ENCODE results near the gene MPDZ. TPM values are rescaled to one million over a fixed set of nuclear protein-coding genes. Genes with fewer than 3 reads are reported as not detected.

MPDZ gene
- total and polyA plus RNA-seq, 2 experiments from 2014 or later = 33.0 to 43.1 TPM

DNA sequence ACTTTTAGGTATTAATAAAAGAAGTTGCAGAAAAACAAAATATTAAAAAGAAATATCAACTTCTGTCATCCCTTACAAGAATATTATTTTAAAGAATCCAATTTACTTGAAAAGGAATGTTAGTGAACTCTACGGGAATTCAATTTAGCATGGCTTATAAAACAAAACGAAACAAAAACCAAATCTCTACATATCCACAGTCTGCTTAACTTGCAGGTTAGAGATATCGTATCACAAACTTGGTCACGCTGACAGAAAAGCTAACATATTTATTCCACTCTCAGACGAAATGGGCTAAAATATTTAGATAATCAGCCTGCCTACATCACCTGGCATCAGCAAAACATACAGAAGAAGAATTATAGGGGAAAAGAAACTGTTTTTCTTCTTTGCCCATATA lies 92.7 kb downstream of the MPDZ start:
- no peak overlapping the region for H3K27ac Mint-ChIP-seq
- no peaks in the 10 kb centered on the region for H4K20me1 ChIP-seq (replicated peaks; ENCODE audit: insufficient read depth)
- no peaks in the 10 kb centered on the region for H3F3A ChIP-seq (replicated peaks; ENCODE audit: low read depth)
- DNase-seq (ENCODE audit: low spot score) (no peak), ATAC-seq (no peak)
- H3K79me2 ChIP-seq (replicated peaks; ENCODE audit: insufficient read depth) = no peaks in the 10 kb centered on the region
- no peak for TF ChIP-seq ZNF331 (CRISPR knock-in tag; IDR thresholded peaks at IDR 0.05; ENCODE audit: low read depth)
- TF ChIP-seq ZNF114 (CRISPR knock-in tag; IDR thresholded peaks at IDR 0.05) = no peak
- TF ChIP-seq EZH2phosphoT487 (IDR thresholded peaks at IDR 0.05; ENCODE audit: unreplicated experiment) = no peak
- TF ChIP-seq, protein P1, sequence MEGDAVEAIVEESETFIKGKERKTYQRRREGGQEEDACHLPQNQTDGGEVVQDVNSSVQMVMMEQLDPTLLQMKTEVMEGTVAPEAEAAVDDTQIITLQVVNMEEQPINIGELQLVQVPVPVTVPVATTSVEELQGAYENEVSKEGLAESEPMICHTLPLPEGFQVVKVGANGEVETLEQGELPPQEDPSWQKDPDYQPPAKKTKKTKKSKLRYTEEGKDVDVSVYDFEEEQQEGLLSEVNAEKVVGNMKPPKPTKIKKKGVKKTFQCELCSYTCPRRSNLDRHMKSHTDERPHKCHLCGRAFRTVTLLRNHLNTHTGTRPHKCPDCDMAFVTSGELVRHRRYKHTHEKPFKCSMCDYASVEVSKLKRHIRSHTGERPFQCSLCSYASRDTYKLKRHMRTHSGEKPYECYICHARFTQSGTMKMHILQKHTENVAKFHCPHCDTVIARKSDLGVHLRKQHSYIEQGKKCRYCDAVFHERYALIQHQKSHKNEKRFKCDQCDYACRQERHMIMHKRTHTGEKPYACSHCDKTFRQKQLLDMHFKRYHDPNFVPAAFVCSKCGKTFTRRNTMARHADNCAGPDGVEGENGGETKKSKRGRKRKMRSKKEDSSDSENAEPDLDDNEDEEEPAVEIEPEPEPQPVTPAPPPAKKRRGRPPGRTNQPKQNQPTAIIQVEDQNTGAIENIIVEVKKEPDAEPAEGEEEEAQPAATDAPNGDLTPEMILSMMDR (conservative IDR thresholded peaks at IDR 0.05; ENCODE audit: low read depth in 2 of 2) = no peak
- TF ChIP-seq, protein P2, sequence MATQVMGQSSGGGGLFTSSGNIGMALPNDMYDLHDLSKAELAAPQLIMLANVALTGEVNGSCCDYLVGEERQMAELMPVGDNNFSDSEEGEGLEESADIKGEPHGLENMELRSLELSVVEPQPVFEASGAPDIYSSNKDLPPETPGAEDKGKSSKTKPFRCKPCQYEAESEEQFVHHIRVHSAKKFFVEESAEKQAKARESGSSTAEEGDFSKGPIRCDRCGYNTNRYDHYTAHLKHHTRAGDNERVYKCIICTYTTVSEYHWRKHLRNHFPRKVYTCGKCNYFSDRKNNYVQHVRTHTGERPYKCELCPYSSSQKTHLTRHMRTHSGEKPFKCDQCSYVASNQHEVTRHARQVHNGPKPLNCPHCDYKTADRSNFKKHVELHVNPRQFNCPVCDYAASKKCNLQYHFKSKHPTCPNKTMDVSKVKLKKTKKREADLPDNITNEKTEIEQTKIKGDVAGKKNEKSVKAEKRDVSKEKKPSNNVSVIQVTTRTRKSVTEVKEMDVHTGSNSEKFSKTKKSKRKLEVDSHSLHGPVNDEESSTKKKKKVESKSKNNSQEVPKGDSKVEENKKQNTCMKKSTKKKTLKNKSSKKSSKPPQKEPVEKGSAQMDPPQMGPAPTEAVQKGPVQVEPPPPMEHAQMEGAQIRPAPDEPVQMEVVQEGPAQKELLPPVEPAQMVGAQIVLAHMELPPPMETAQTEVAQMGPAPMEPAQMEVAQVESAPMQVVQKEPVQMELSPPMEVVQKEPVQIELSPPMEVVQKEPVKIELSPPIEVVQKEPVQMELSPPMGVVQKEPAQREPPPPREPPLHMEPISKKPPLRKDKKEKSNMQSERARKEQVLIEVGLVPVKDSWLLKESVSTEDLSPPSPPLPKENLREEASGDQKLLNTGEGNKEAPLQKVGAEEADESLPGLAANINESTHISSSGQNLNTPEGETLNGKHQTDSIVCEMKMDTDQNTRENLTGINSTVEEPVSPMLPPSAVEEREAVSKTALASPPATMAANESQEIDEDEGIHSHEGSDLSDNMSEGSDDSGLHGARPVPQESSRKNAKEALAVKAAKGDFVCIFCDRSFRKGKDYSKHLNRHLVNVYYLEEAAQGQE (IDR thresholded peaks at IDR 0.05; ENCODE audit: unreplicated experiment) = no peak
- no peak for TF ChIP-seq CREB1 (CRISPR knock-in tag; IDR thresholded peaks at IDR 0.05; ENCODE audit: low read depth)
- TF ChIP-seq, protein P3, sequence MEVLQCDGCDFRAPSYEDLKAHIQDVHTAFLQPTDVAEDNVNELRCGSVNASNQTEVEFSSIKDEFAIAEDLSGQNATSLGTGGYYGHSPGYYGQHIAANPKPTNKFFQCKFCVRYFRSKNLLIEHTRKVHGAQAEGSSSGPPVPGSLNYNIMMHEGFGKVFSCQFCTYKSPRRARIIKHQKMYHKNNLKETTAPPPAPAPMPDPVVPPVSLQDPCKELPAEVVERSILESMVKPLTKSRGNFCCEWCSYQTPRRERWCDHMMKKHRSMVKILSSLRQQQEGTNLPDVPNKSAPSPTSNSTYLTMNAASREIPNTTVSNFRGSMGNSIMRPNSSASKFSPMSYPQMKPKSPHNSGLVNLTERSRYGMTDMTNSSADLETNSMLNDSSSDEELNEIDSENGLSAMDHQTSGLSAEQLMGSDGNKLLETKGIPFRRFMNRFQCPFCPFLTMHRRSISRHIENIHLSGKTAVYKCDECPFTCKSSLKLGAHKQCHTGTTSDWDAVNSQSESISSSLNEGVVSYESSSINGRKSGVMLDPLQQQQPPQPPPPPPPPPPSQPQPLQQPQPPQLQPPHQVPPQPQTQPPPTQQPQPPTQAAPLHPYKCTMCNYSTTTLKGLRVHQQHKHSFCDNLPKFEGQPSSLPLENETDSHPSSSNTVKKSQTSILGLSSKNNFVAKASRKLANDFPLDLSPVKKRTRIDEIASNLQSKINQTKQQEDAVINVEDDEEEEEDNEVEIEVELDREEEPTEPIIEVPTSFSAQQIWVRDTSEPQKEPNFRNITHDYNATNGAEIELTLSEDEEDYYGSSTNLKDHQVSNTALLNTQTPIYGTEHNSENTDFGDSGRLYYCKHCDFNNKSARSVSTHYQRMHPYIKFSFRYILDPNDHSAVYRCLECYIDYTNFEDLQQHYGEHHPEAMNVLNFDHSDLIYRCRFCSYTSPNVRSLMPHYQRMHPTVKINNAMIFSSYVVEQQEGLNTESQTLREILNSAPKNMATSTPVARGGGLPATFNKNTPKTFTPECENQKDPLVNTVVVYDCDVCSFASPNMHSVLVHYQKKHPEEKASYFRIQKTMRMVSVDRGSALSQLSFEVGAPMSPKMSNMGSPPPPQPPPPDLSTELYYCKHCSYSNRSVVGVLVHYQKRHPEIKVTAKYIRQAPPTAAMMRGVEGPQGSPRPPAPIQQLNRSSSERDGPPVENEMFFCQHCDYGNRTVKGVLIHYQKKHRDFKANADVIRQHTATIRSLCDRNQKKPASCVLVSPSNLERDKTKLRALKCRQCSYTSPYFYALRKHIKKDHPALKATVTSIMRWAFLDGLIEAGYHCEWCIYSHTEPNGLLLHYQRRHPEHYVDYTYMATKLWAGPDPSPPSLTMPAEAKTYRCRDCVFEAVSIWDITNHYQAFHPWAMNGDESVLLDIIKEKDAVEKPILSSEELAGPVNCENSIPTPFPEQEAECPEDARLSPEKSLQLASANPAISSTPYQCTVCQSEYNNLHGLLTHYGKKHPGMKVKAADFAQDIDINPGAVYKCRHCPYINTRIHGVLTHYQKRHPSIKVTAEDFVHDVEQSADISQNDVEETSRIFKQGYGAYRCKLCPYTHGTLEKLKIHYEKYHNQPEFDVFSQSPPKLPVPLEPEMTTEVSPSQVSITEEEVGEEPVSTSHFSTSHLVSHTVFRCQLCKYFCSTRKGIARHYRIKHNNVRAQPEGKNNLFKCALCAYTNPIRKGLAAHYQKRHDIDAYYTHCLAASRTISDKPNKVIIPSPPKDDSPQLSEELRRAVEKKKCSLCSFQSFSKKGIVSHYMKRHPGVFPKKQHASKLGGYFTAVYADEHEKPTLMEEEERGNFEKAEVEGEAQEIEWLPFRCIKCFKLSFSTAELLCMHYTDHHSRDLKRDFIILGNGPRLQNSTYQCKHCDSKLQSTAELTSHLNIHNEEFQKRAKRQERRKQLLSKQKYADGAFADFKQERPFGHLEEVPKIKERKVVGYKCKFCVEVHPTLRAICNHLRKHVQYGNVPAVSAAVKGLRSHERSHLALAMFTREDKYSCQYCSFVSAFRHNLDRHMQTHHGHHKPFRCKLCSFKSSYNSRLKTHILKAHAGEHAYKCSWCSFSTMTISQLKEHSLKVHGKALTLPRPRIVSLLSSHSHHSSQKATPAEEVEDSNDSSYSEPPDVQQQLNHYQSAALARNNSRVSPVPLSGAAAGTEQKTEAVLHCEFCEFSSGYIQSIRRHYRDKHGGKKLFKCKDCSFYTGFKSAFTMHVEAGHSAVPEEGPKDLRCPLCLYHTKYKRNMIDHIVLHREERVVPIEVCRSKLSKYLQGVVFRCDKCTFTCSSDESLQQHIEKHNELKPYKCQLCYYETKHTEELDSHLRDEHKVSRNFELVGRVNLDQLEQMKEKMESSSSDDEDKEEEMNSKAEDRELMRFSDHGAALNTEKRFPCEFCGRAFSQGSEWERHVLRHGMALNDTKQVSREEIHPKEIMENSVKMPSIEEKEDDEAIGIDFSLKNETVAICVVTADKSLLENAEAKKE (CRISPR knock-in tag; IDR thresholded peaks at IDR 0.05) = no peak
- TF ChIP-seq, protein P4, sequence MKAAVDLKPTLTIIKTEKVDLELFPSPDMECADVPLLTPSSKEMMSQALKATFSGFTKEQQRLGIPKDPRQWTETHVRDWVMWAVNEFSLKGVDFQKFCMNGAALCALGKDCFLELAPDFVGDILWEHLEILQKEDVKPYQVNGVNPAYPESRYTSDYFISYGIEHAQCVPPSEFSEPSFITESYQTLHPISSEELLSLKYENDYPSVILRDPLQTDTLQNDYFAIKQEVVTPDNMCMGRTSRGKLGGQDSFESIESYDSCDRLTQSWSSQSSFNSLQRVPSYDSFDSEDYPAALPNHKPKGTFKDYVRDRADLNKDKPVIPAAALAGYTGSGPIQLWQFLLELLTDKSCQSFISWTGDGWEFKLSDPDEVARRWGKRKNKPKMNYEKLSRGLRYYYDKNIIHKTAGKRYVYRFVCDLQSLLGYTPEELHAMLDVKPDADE (IDR thresholded peaks at IDR 0.05) = no peak
- no peak for TF ChIP-seq JUNB (IDR thresholded peaks at IDR 0.05; ENCODE audit: unreplicated experiment)
- TF ChIP-seq STAT1 (IDR thresholded peaks at IDR 0.05; ENCODE audit: unreplicated experiment) = no peak
- TF ChIP-seq EZH2 (IDR thresholded peaks at IDR 0.05; ENCODE audit: low read depth, unreplicated experiment) = no peak
- no peak for TF ChIP-seq NANOG (IDR thresholded peaks at IDR 0.05; ENCODE audit: borderline replicate concordance)
- TF ChIP-seq POLR2AphosphoS5 (IDR thresholded peaks at IDR 0.05; ENCODE audit: low read depth) = no peak
- no peak overlapping the region for H3K4me3 ChIP-seq
- no peaks in the 10 kb centered on the region for H3K27me3 ChIP-seq (ENCODE audit: insufficient read depth)
- H3K9me2 ChIP-seq (ENCODE audit: insufficient read depth) = no peaks in the 10 kb centered on the region
- no peak overlapping the region for H3K4me2 ChIP-seq
- H3K4me3 Mint-ChIP-seq = no peak overlapping the region
- H3K36me3 ChIP-seq (ENCODE audit: insufficient read depth) = peaks cover 23% of the 10 kb centered on the region; the same call in 1 of the 2 replicates
- H3K27ac ChIP-seq (ENCODE audit: low read depth) = no peak overlapping the region
- H3K4me1 ChIP-seq (ENCODE audit: insufficient read depth) = no peaks in the 10 kb centered on the region
- no peak overlapping the region for H2AFZ ChIP-seq
- no peaks in the 10 kb centered on the region for H3K9me3 Mint-ChIP-seq
- H3K4me1 Mint-ChIP-seq = no peaks in the 10 kb centered on the region
- peaks cover 2% of the 10 kb centered on the region for H3K27me3 Mint-ChIP-seq (ENCODE audit: insufficient read depth, low read depth, poor library complexity)
- peaks cover 17% of the 10 kb centered on the region; the same call in 2 of the 3 replicates for H3K36me3 Mint-ChIP-seq (ENCODE audit: low read depth)

Measured in GM23338 (cell line).